SJSA1 (cell line): ENCODE results near the gene TESK1. TPM values are rescaled to one million over a fixed set of nuclear protein-coding genes. Genes with fewer than 3 reads are reported as not detected.
"Not testable (repeated sequence)": the region's sequence is repeated elsewhere in the genome, so short reads cannot be mapped to it uniquely, and the experiment has no call there.

ENCODE experiments used
- DNase-seq, 2 experiments: peaks; one replicate each; pipeline ENCODE4 v3.0.0-alpha.2; 2015 to 2020; ENCODE audit warnings: low spot score in 2 of 2, low read depth in 1 of 2
- H3K27ac ChIP-seq: fragments of 250-450 bp; sonication (Bioruptor Pico); 2 replicates; pipeline ENCODE4 v1.5.1; 2020; ENCODE audit warnings: mild to moderate bottlenecking, moderate library complexity
- H3K27me3 ChIP-seq: fragments of 250-450 bp; sonication (Bioruptor Pico); replicated peaks from 2 replicates; pipeline ENCODE4 v1.5.1; 2020; ENCODE audit warnings: mild to moderate bottlenecking, moderate library complexity
- H3K36me3 ChIP-seq: fragments of 250-450 bp; sonication (Bioruptor Pico); 2 replicates; pipeline ENCODE4 v1.5.1; 2020; ENCODE audit warnings: mild to moderate bottlenecking
- H3K4me1 ChIP-seq: fragments of 250-450 bp; sonication (Bioruptor Pico); replicated peaks from 2 replicates; pipeline ENCODE4 v1.6.1; 2021; ENCODE audit warnings: mild to moderate bottlenecking
- H3K4me3 ChIP-seq: fragments of 250-450 bp; sonication (Bioruptor Pico); 2 replicates; pipeline ENCODE4 v1.5.1; 2020; ENCODE audit warnings: mild to moderate bottlenecking
- H3K9me3 ChIP-seq: fragments of 250-450 bp; sonication (Bioruptor Pico); replicated peaks from 2 replicates; pipeline ENCODE4 v1.5.1; 2020; ENCODE audit warnings: mild to moderate bottlenecking
- total RNA-seq: library from RNA; depleted of rRNA; stranded (reverse); fragments of >200 nt; shearing (Covaris generic); gene quantifications from 2 replicates; pipeline ENCODE4 v1.2.3, GENCODE V29; 2014

TESK1 gene
- total RNA-seq, 1 experiment from 2014 or later, result 5.2 TPM

DNA sequence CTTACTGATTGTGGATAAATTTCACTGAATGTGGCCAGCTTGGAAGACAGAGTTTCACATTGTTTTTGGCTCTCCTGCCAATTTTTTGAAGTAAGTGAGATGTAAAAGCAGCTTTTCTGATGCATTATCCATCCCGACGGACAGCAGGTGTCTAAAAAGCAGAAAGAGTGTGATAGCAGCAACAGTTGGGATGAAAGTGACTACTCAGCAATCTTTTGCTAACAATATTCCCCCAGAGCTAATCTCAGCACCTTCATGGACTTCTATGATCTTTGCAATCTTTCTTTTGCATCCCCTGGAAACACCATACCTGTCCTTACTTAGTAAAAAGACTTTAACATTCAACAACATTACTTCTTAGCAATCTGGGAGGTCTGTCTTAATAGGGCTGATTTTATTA, 7.8 kb downstream of the TESK1 start:
- no peaks in the 10 kb centered on the region for H3K36me3 ChIP-seq
- no peak overlapping the region for H3K4me3 ChIP-seq
- H3K4me1 ChIP-seq, result no peaks in the 10 kb centered on the region
- no peak for DNase-seq
- H3K27me3 ChIP-seq, result no peaks in the 10 kb centered on the region; the same call in 1 of the 2 replicates
- no peak overlapping the region for H3K27ac ChIP-seq
- no peaks in the 10 kb centered on the region for H3K9me3 ChIP-seq

GRCh38 chr9:35615981-35616680, 11.1 kb downstream of the TESK1 start:
- no peak overlapping the region for H3K4me3 ChIP-seq
- H3K27ac ChIP-seq, result no peak overlapping the region
- no peak for DNase-seq
- no peaks in the 10 kb centered on the region for H3K4me1 ChIP-seq
- H3K9me3 ChIP-seq, result no peaks in the 10 kb centered on the region
- no peaks in the 10 kb centered on the region for H3K36me3 ChIP-seq
- no peaks in the 10 kb centered on the region; the same call in 1 of the 2 replicates for H3K27me3 ChIP-seq

GRCh38 chr9:35616681-35617459, 11.8 kb downstream of the TESK1 start:
- H3K27ac ChIP-seq, result no peak overlapping the region
- H3K27me3 ChIP-seq, result no peaks in the 10 kb centered on the region; the same call in 1 of the 2 replicates
- H3K36me3 ChIP-seq, result no peaks in the 10 kb centered on the region
- H3K9me3 ChIP-seq, result no peaks in the 10 kb centered on the region
- peak in 1 of 2 experiments; percentile 46 for DNase-seq
- H3K4me1 ChIP-seq, result no peaks in the 10 kb centered on the region
- H3K4me3 ChIP-seq, result no peak overlapping the region

DNA sequence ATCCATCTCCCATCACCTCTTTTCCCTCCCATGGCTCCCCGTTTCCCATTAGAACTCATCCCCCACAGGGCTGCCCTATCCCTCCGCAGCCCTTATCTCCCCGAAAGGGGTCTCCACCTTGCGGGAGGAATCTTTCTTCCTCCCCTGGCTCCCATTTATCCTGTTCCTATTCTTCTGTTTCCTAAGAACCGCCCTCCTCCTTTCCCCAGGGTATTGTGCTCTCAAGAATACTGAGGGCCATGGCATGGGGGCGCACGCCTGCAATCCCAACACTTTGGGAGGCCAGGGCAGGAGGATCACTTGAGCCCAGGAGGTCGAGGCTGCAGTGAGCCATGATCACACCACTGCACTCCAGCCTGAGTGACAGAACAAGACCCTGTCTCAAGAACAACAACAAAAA, 12.5 kb downstream of the TESK1 start:
- Histone ChIP-seq H3K4me1 (no peaks in the 10 kb centered on the region), H3K36me3 (no peaks in the 10 kb centered on the region), H3K27me3 (no peaks in the 10 kb centered on the region; the same call in 1 of the 2 replicates), H3K4me3 (no peak overlapping the region), H3K9me3 (no peaks in the 10 kb centered on the region), H3K27ac (no peak overlapping the region)
- no peak for DNase-seq

- no peaks in the 10 kb centered on the region for H3K4me1 ChIP-seq
- no peak for DNase-seq
- no peaks in the 10 kb centered on the region; the same call in 1 of the 2 replicates for H3K27me3 ChIP-seq
- H3K36me3 ChIP-seq, result no peaks in the 10 kb centered on the region
- no peaks in the 10 kb centered on the region for H3K9me3 ChIP-seq
- H3K4me3 ChIP-seq, result no peak within 1 kb of the TSS
- H3K27ac ChIP-seq, result no peak within 1 kb of the TSS
Observed at GRCh38 chr9:35618325-35618727, 13.3 kb downstream of the TESK1 start, which contains the start of gene CD72. CD72 (minus strand) TSS chr9:35618413; CDS start chr9:35618303, 110 bp downstream.

DNA sequence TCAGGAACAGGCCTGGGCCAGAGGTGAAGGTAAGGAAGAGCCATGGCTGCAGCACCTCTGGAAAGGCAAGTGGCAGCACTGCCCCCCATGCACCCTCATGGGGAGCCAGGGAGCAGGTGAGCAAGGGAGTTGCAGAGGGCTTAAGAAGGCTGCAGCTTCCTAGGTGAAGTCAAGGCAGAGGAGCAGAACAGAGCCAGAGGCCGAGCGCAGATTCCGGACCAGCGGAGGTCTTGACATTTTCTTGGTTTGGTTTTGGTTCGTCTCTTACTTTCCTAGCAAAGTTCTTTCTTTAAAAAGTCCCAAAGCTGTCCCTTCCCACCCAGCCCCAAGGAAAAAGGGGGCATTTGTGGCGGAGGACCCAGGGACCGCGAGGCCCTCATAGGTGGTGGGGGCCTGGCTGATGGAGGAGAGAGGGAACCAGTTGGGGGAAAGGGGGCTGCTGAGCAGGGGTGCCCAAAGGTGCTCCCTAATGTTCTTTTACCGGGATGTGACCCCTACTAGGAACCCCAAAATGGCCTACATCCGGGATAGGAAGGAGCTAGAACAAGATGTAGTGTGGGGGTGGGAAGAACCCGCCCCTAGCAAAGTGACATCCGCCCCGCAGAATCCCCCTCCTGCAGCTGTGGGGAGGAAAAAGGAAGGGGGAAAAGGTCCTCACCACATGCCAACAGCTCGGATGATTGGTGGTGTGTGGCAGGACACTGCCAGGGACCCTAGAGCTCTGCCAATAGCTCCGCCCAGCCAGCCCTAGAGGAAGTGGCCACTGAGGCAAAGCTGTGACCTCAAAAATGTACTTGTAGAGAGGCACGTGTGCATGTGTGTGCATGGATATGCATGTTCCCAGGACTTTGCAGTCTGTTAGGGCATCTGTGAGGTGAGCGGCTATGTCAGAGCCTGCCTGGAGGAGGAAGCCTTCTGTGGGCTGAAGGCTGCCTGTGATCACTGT, 14.1 kb downstream of the TESK1 start:
- H3K36me3 ChIP-seq, result no peaks in the 10 kb centered on the region
- no peak overlapping the region for H3K27ac ChIP-seq
- no peak for DNase-seq
- no peaks in the 10 kb centered on the region for H3K9me3 ChIP-seq
- H3K4me1 ChIP-seq, result no peaks in the 10 kb centered on the region
- H3K27me3 ChIP-seq, result no peaks in the 10 kb centered on the region; the same call in 1 of the 2 replicates
- no peak overlapping the region for H3K4me3 ChIP-seq

GRCh38 chr9:35619800-35620158, 14.7 kb downstream of the TESK1 start:
- Histone ChIP-seq H3K9me3 (no peaks in the 10 kb centered on the region), H3K36me3 (no peaks in the 10 kb centered on the region), H3K27ac (no peak overlapping the region), H3K27me3 (no peaks in the 10 kb centered on the region; the same call in 1 of the 2 replicates), H3K4me3 (no peak overlapping the region), H3K4me1 (no peaks in the 10 kb centered on the region)
- DNase-seq, result no peak

DNA sequence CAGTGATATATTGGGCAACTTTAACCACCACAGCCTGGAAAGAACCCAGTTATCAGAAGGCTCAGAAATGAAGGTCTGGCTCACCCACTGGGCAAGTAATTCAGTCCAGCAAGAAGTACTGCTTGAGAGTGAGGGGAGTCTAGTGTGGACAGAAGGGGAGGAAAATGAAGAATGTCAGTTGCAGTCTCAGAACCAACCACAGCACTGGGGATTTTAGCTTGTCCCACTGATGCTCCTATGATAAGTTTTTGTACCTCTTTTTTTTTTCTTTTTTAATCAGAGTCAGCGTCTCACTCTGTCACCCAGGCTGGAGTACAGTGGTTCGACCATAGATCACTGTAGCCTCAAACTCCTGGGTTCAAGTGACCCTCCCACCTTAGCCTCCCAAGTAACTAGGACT, 22.5 kb downstream of the TESK1 start:
- Histone ChIP-seq H3K4me1 (no peaks in the 10 kb centered on the region), H3K27ac (no peak overlapping the region), H3K36me3 (no peaks in the 10 kb centered on the region), H3K27me3 (no peaks in the 10 kb centered on the region), H3K4me3 (no peak overlapping the region), H3K9me3 (no peaks in the 10 kb centered on the region)
- no peak for DNase-seq

GRCh38 chr9:35628389-35628991, 23.4 kb downstream of the TESK1 start:
- Histone ChIP-seq H3K36me3 (no peaks in the 10 kb centered on the region), H3K27me3 (no peaks in the 10 kb centered on the region), H3K4me3 (no peak overlapping the region), H3K9me3 (no peaks in the 10 kb centered on the region), H3K4me1 (no peaks in the 10 kb centered on the region), H3K27ac (no peak overlapping the region)
- DNase-seq, result no peak

GRCh38 chr9:35629597-35629996, 24.5 kb downstream of the TESK1 start:
- Histone ChIP-seq H3K27ac (no peak overlapping the region), H3K4me1 (no peaks in the 10 kb centered on the region), H3K4me3 (no peak overlapping the region), H3K9me3 (no peaks in the 10 kb centered on the region), H3K27me3 (no peaks in the 10 kb centered on the region), H3K36me3 (no peaks in the 10 kb centered on the region)
- no peak for DNase-seq

- DNase-seq, result no peak
- H3K27me3 ChIP-seq, result no peaks in the 10 kb centered on the region
- no peak overlapping the region for H3K4me3 ChIP-seq
- H3K9me3 ChIP-seq, result no peaks in the 10 kb centered on the region
- no peaks in the 10 kb centered on the region for H3K36me3 ChIP-seq
- H3K4me1 ChIP-seq, result no peaks in the 10 kb centered on the region
- H3K27ac ChIP-seq, result no peak overlapping the region
Observed at GRCh38 chr9:35635730-35636129, 30.7 kb downstream of the TESK1 start.

DNA sequence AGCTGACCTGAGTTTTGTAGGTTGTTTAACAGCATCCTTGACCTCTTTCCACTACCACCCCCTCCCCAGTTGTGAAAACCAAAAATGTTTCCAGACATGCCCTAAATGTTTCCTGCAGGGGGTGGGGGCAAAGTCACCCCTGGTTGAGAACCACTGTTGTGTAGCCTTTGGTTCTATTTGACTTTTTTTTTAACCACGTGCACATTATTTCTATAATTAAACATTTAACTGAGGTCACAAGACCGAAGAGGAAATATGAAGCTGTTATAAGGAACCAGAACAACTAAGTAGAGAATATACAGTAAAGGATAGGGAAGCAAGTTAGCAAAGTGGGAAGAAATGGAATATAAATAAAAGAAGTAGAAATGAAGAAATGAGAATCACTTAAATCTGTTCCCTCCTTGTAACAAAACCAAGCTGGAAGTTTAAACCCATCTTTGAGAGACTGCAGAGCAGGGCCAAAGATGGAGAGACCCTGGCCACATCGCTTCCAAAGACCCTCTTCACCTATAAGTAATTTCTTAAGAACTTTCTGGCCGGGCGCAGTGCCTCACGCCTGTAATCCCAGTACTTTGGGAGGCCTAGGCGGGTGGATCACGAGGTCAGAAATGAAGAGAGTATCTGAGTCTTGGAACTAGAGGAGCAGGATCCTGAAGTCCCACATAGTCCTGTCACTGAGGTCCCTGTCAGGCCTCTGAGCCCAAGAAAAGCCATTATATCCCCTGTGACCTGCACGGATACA, 31.2 kb downstream of the TESK1 start:
- no peaks in the 10 kb centered on the region for H3K4me1 ChIP-seq
- no peak overlapping the region for H3K4me3 ChIP-seq
- H3K27me3 ChIP-seq, result no peaks in the 10 kb centered on the region
- H3K36me3 ChIP-seq, result no peaks in the 10 kb centered on the region
- H3K27ac ChIP-seq, result no peak overlapping the region
- no peaks in the 10 kb centered on the region for H3K9me3 ChIP-seq
- DNase-seq, result no peak

DNA sequence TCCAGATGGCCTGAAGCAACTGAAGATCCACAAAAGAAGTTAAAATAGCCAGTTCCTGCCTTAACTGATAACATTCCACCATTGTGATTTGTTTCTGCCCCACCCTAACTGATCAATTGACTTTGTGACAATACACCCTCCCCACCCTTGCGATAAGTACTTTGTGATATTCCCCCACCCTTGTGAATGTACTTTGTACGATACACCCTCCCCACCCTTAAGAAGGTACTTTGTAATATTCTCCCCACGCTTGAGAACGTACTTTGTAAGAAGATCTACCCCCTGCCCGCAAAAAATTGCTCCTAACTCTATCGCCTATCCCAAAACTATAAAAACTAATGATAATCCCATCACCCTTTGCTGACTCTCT, 31.8 kb downstream of the TESK1 start:
- not testable (repeated sequence) for H3K27ac ChIP-seq, H3K27me3 ChIP-seq

More for the DNA sequence above, 31.8 kb downstream of the TESK1 start:
- H3K36me3 ChIP-seq, H3K9me3 ChIP-seq, H3K4me3 ChIP-seq, H3K4me1 ChIP-seq, DNase-seq: not testable (repeated sequence)
